Measurements from ENCODE around the gene MME.

Gene MME

GRCh38 chr3:155097009-155097349 is 16.9 kb downstream of the MME start:
- Histone ChIP-seq H3K18ac (ENCODE audit: low read length) (no peak overlapping the region), H3K27ac (ENCODE audit: low read depth, low read length) (no peak overlapping the region), H2AK5ac (ENCODE audit: low read length) (no peak overlapping the region), H3K4me2 (ENCODE audit: low read length) (no peak overlapping the region), H3K36me3 (ENCODE audit: control insufficient read depth, insufficient read depth, low read length) (no peaks in the 10 kb centered on the region), H4K5ac (ENCODE audit: low read length) (no peak overlapping the region), H3K79me2 (ENCODE audit: control insufficient read depth, insufficient read depth, low read length) (no peaks in the 10 kb centered on the region), H3K4me3 (ENCODE audit: low read length) (no peak overlapping the region), H3K27me3 (ENCODE audit: insufficient read depth, low read length, poor library complexity) (no peaks in the 10 kb centered on the region), H3K56ac (ENCODE audit: low read length) (no peak overlapping the region), H2BK120ac (ENCODE audit: low read depth, low read length) (no peak overlapping the region), H2BK15ac (replicated peaks; ENCODE audit: low read depth) (no peak overlapping the region), H3K9ac (ENCODE audit: low read length) (no peak overlapping the region), H2BK5ac (ENCODE audit: low read length) (no peak overlapping the region), H4K8ac (ENCODE audit: low read depth, low read length) (no peak overlapping the region), H3K23ac (ENCODE audit: low read length) (no peak overlapping the region), H3K4ac (ENCODE audit: low read depth, low read length) (no peak overlapping the region), H3K4me1 (ENCODE audit: control insufficient read depth, low read depth, low read length) (no peaks in the 10 kb centered on the region), H3K79me1 (ENCODE audit: low read length) (no peaks in the 10 kb centered on the region)
- no peak for DNase-seq
- WGBS (ENCODE audit: extremely low coverage, insufficient coverage, low lambda C conversion rate), result 100% methylated on average over 2 of the region's 2 CpGs

- Histone ChIP-seq H3K4me3 (ENCODE audit: low read length) (no peak overlapping the region), H3K4me1 (ENCODE audit: control insufficient read depth, low read depth, low read length) (no peaks in the 10 kb centered on the region)
- no peak for DNase-seq
Observed at GRCh38 chr3:155101398-155101797, 21.3 kb downstream of the MME start.

GRCh38 chr3:155102329-155102728 is 22.2 kb downstream of the MME start:
- H2BK5ac ChIP-seq (ENCODE audit: low read length), result no peak overlapping the region
- no peak overlapping the region for H3K23ac ChIP-seq (ENCODE audit: low read length)
- no peaks in the 10 kb centered on the region for H3K27me3 ChIP-seq (ENCODE audit: insufficient read depth, low read length, poor library complexity)
- H3K79me2 ChIP-seq (ENCODE audit: control insufficient read depth, insufficient read depth, low read length), result no peaks in the 10 kb centered on the region
- H3K36me3 ChIP-seq (ENCODE audit: control insufficient read depth, insufficient read depth, low read length), result no peaks in the 10 kb centered on the region
- no peak overlapping the region for H2BK120ac ChIP-seq (ENCODE audit: low read depth, low read length)
- no peak overlapping the region for H2AK5ac ChIP-seq (ENCODE audit: low read length)
- H3K4ac ChIP-seq (ENCODE audit: low read depth, low read length), result no peak overlapping the region
- H3K4me3 ChIP-seq (ENCODE audit: low read length), result no peak overlapping the region
- no peak overlapping the region for H4K8ac ChIP-seq (ENCODE audit: low read depth, low read length)
- no peaks in the 10 kb centered on the region for H3K79me1 ChIP-seq (ENCODE audit: low read length)
- H3K18ac ChIP-seq (ENCODE audit: low read length), result no peak overlapping the region
- no peak overlapping the region for H3K4me2 ChIP-seq (ENCODE audit: low read length)
- WGBS (ENCODE audit: extremely low coverage, insufficient coverage, low lambda C conversion rate), result no CpG with 5 or more reads among the region's 2 CpGs
- no peaks in the 10 kb centered on the region for H3K4me1 ChIP-seq (ENCODE audit: control insufficient read depth, low read depth, low read length)
- H3K27ac ChIP-seq (ENCODE audit: low read depth, low read length), result no peak overlapping the region
- H3K56ac ChIP-seq (ENCODE audit: low read length), result no peak overlapping the region
- H3K9ac ChIP-seq (ENCODE audit: low read length), result no peak overlapping the region
- H2BK15ac ChIP-seq (replicated peaks; ENCODE audit: low read depth), result no peak overlapping the region
- H4K5ac ChIP-seq (ENCODE audit: low read length), result no peak overlapping the region
- no peak for DNase-seq

More at GRCh38 chr3:155101398-155101797, 21.3 kb downstream of the MME start:
- Histone ChIP-seq H4K5ac (ENCODE audit: low read length) (no peak overlapping the region), H3K4ac (ENCODE audit: low read depth, low read length) (no peak overlapping the region), H3K9ac (ENCODE audit: low read length) (no peak overlapping the region), H3K4me2 (ENCODE audit: low read length) (no peak overlapping the region), H3K27me3 (ENCODE audit: insufficient read depth, low read length, poor library complexity) (no peaks in the 10 kb centered on the region), H4K8ac (ENCODE audit: low read depth, low read length) (no peak overlapping the region), H2BK15ac (replicated peaks; ENCODE audit: low read depth) (no peak overlapping the region), H3K56ac (ENCODE audit: low read length) (no peak overlapping the region), H3K79me2 (ENCODE audit: control insufficient read depth, insufficient read depth, low read length) (no peaks in the 10 kb centered on the region), H2AK5ac (ENCODE audit: low read length) (no peak overlapping the region), H2BK120ac (ENCODE audit: low read depth, low read length) (no peak overlapping the region), H3K36me3 (ENCODE audit: control insufficient read depth, insufficient read depth, low read length) (no peaks in the 10 kb centered on the region), H3K18ac (ENCODE audit: low read length) (no peak overlapping the region), H2BK5ac (ENCODE audit: low read length) (no peak overlapping the region), H3K27ac (ENCODE audit: low read depth, low read length) (no peak overlapping the region), H3K23ac (ENCODE audit: low read length) (no peak overlapping the region), H3K79me1 (ENCODE audit: low read length) (no peaks in the 10 kb centered on the region)
- WGBS (ENCODE audit: extremely low coverage, insufficient coverage, low lambda C conversion rate), result no CpG with 5 or more reads among the region's 2 CpGs

- H3K79me2 ChIP-seq (ENCODE audit: control insufficient read depth, insufficient read depth, low read length), result no peaks in the 10 kb centered on the region
- no peaks in the 10 kb centered on the region for H3K79me1 ChIP-seq (ENCODE audit: low read length)
- no peak overlapping the region for H3K27ac ChIP-seq (ENCODE audit: low read depth, low read length)
- H2BK5ac ChIP-seq (ENCODE audit: low read length), result no peak overlapping the region
- H4K8ac ChIP-seq (ENCODE audit: low read depth, low read length), result no peak overlapping the region
- no peak overlapping the region for H3K9ac ChIP-seq (ENCODE audit: low read length)
- H3K4ac ChIP-seq (ENCODE audit: low read depth, low read length), result no peak overlapping the region
- no peak overlapping the region for H3K56ac ChIP-seq (ENCODE audit: low read length)
- H3K18ac ChIP-seq (ENCODE audit: low read length), result no peak overlapping the region
- no peak overlapping the region for H4K5ac ChIP-seq (ENCODE audit: low read length)
- no peak overlapping the region for H2BK15ac ChIP-seq (replicated peaks; ENCODE audit: low read depth)
- no peaks in the 10 kb centered on the region for H3K27me3 ChIP-seq (ENCODE audit: insufficient read depth, low read length, poor library complexity)
- H3K4me3 ChIP-seq (ENCODE audit: low read length), result no peak overlapping the region
- no peak overlapping the region for H2AK5ac ChIP-seq (ENCODE audit: low read length)
- no peak overlapping the region for H3K4me2 ChIP-seq (ENCODE audit: low read length)
- H3K36me3 ChIP-seq (ENCODE audit: control insufficient read depth, insufficient read depth, low read length), result no peaks in the 10 kb centered on the region
- DNase-seq, result no peak
- no peaks in the 10 kb centered on the region for H3K4me1 ChIP-seq (ENCODE audit: control insufficient read depth, low read depth, low read length)
- H3K23ac ChIP-seq (ENCODE audit: low read length), result no peak overlapping the region
- H2BK120ac ChIP-seq (ENCODE audit: low read depth, low read length), result no peak overlapping the region
- WGBS (ENCODE audit: extremely low coverage, insufficient coverage, low lambda C conversion rate), result no CpG with 5 or more reads among the region's 2 CpGs
Observed at GRCh38 chr3:155103686-155104085, 23.6 kb downstream of the MME start.

- Histone ChIP-seq H3K36me3 (ENCODE audit: control insufficient read depth, insufficient read depth, low read length) (no peaks in the 10 kb centered on the region), H3K27me3 (ENCODE audit: insufficient read depth, low read length, poor library complexity) (no peaks in the 10 kb centered on the region), H4K5ac (ENCODE audit: low read length) (no peak overlapping the region), H3K79me1 (ENCODE audit: low read length) (no peaks in the 10 kb centered on the region), H2BK15ac (replicated peaks; ENCODE audit: low read depth) (no peak overlapping the region), H3K4me1 (ENCODE audit: control insufficient read depth, low read depth, low read length) (no peaks in the 10 kb centered on the region), H2BK120ac (ENCODE audit: low read depth, low read length) (no peak overlapping the region), H2BK5ac (ENCODE audit: low read length) (no peak overlapping the region), H4K8ac (ENCODE audit: low read depth, low read length) (no peak overlapping the region), H3K56ac (ENCODE audit: low read length) (no peak overlapping the region), H3K4ac (ENCODE audit: low read depth, low read length) (no peak overlapping the region), H3K27ac (ENCODE audit: low read depth, low read length) (no peak overlapping the region), H3K23ac (ENCODE audit: low read length) (no peak overlapping the region), H2AK5ac (ENCODE audit: low read length) (no peak overlapping the region), H3K79me2 (ENCODE audit: control insufficient read depth, insufficient read depth, low read length) (no peaks in the 10 kb centered on the region), H3K9ac (ENCODE audit: low read length) (no peak overlapping the region), H3K18ac (ENCODE audit: low read length) (no peak overlapping the region), H3K4me2 (ENCODE audit: low read length) (no peak overlapping the region), H3K4me3 (ENCODE audit: low read length) (no peak overlapping the region)
- no peak for DNase-seq
- WGBS (ENCODE audit: extremely low coverage, insufficient coverage, low lambda C conversion rate), result no CpG with 5 or more reads among the region's 2 CpGs
Observed at GRCh38 chr3:155106119-155106518, 26.0 kb downstream of the MME start.

GRCh38 chr3:155110022-155110421 is 29.9 kb downstream of the MME start:
- H2BK15ac ChIP-seq (replicated peaks; ENCODE audit: low read depth), result no peak overlapping the region
- H3K27ac ChIP-seq (ENCODE audit: low read depth, low read length), result no peak overlapping the region
- WGBS (ENCODE audit: extremely low coverage, insufficient coverage, low lambda C conversion rate), result no CpG with 5 or more reads among the region's 4 CpGs
- H3K4me2 ChIP-seq (ENCODE audit: low read length), result no peak overlapping the region
- H3K23ac ChIP-seq (ENCODE audit: low read length), result no peak overlapping the region
- no peaks in the 10 kb centered on the region for H3K79me1 ChIP-seq (ENCODE audit: low read length)
- no peak overlapping the region for H3K9ac ChIP-seq (ENCODE audit: low read length)
- no peak overlapping the region for H4K5ac ChIP-seq (ENCODE audit: low read length)
- H2AK5ac ChIP-seq (ENCODE audit: low read length), result no peak overlapping the region
- no peak overlapping the region for H3K56ac ChIP-seq (ENCODE audit: low read length)
- no peak overlapping the region for H3K4me3 ChIP-seq (ENCODE audit: low read length)
- DNase-seq, result no peak
- H3K27me3 ChIP-seq (ENCODE audit: insufficient read depth, low read length, poor library complexity), result no peaks in the 10 kb centered on the region
- H2BK5ac ChIP-seq (ENCODE audit: low read length), result no peak overlapping the region
- H3K4me1 ChIP-seq (ENCODE audit: control insufficient read depth, low read depth, low read length), result no peaks in the 10 kb centered on the region
- H4K8ac ChIP-seq (ENCODE audit: low read depth, low read length), result no peak overlapping the region
- H3K18ac ChIP-seq (ENCODE audit: low read length), result no peak overlapping the region
- H3K79me2 ChIP-seq (ENCODE audit: control insufficient read depth, insufficient read depth, low read length), result no peaks in the 10 kb centered on the region
- H3K36me3 ChIP-seq (ENCODE audit: control insufficient read depth, insufficient read depth, low read length), result no peaks in the 10 kb centered on the region
- no peak overlapping the region for H3K4ac ChIP-seq (ENCODE audit: low read depth, low read length)
- no peak overlapping the region for H2BK120ac ChIP-seq (ENCODE audit: low read depth, low read length)

All from mesendoderm (in vitro differentiated cells).